IMR-90 (cell line): ENCODE results near the gene PLD3.

ENCODE experiments used
- CTCF ChIP-seq: conservative IDR thresholded peaks from 2 replicates; pipeline ENCODE4 v1.5.1; 2012; ENCODE audit warnings: mild to moderate bottlenecking, low read depth, low read length, improper control_type of control experiment
- POLR2A ChIP-seq: IDR thresholded peaks from 2 replicates; pipeline ENCODE4 v1.6.1; 2012; ENCODE audit warnings: mild to moderate bottlenecking, low read depth, low read length

- no peak for TF ChIP-seq CTCF
- no peak for TF ChIP-seq POLR2A
Observed at GRCh38 chr19:40321566-40322270, 26.8 kb upstream of the PLD3 start.
